AG08396 (cell line): ENCODE measurements around the gene SZT2.
A peak's percentile ranks its signal among the peaks of the same experiment; 100 is the strongest.

ENCODE experiments used
- DNase-seq: peaks from one replicate; pipeline ENCODE4 v3.0.0; 2012; ENCODE audit warnings: low spot score, mixed read lengths

Gene SZT2

GRCh38 chr1:43423672-43424550 lies 34.2 kb downstream of the SZT2 start:
- DNase-seq, result no peak

GRCh38 chr1:43425045-43425444 lies 35.3 kb downstream of the SZT2 start:
- no peak for DNase-seq

GRCh38 chr1:43426221-43426620 lies 36.5 kb downstream of the SZT2 start:
- no peak for DNase-seq

GRCh38 chr1:43427524-43427923 lies 37.8 kb downstream of the SZT2 start:
- no peak for DNase-seq

DNA sequence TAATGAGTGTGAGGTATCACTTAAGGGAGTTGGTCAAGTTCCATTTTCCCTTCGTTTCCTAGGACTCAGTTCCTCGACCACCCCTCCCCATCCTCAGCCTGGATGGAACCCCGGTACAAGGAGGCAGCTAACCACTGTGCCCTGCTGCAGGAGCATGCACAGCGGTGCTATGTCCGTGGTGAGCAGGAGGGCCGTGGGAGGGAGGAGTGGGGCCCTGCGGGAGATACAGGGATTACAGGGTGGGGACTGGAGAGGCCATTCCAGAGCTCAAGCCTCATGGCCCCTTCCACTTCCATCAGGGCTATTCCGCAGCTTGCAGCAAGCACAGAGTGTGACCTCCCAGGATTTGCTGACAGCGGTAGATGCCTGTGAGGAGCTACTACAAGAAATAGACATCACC lies 38.2 kb downstream of the SZT2 start:
- no peak for DNase-seq

DNA sequence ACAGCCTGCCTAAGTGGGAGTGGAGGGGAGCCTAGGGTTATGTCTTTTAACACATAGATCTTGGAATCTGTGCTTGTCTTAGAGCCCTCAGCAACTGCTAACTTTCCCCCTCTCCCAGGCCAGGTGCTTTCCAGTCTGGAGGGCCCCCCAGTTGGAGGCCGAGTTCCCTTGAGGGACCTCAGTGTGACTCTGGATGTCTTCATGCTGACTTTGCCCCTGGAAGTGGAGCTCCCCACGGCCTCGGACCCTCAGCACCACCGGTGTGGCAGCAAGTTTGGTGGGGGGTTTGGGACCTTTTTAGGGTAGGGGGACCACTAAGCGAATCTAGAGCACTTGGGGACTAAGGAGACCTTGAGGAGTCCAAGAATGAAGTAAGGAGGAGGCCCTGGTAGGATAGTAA lies 41.1 kb downstream of the SZT2 start:
- DNase-seq, result no peak

- no peak for DNase-seq
Measured at GRCh38 chr1:43431676-43432075, 42.0 kb downstream of the SZT2 start.

DNA sequence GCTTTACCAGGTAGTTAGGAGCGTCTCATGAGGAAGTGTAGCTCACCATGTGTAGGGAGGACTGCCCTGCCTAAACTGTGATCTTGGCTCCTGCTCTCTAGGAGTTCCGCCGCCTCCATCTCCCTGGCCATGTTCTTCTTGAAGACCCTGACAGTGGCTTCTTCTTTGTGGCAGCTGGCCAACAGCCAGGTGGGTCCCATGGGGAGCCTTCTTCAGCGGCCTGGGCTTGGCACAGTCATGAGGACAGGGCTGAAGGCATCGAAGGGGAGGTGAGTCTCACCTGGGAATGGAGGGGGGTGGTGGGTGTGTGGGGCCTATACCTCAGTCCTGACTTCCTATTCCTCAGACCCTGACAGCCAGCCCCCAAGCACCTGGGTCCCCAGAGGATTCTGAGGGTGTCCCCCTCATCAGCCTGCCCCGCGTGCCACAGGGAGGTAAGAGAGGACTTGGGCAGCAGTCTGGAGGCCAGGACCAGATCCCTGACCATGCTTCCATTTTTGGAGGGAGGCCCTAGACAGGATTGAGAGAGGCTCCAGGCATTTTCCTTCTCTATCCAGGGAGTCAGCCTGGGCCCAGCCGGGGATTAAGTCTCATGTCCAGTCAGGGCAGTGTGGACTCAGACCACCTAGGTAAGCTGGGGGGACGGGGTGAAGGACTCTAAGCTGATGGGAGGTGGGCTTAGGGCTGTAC lies 42.6 kb downstream of the SZT2 start:
- DNase-seq, result no peak

DNA sequence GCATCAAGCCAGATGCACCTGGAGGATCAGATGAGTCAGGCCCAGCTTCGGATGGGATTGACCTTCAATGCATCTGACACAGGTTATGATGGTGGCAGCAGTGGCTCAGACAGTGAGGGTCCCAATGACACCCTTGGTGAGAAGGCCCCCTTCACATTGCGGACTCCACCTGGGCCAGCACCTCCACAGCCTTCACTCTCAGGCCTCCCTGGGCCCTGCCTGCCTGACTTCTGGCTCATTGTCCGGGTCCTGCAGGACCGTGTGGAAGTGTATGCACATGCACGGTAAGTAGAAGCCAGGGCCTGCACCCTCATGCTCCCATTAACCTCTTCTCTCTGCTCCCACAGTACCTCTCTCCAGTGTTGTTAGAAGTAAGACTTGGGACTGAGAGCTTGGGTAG lies 43.2 kb downstream of the SZT2 start:
- no peak for DNase-seq

- DNase-seq, result no peak
Measured at GRCh38 chr1:43434256-43434655, 44.6 kb downstream of the SZT2 start.

DNA sequence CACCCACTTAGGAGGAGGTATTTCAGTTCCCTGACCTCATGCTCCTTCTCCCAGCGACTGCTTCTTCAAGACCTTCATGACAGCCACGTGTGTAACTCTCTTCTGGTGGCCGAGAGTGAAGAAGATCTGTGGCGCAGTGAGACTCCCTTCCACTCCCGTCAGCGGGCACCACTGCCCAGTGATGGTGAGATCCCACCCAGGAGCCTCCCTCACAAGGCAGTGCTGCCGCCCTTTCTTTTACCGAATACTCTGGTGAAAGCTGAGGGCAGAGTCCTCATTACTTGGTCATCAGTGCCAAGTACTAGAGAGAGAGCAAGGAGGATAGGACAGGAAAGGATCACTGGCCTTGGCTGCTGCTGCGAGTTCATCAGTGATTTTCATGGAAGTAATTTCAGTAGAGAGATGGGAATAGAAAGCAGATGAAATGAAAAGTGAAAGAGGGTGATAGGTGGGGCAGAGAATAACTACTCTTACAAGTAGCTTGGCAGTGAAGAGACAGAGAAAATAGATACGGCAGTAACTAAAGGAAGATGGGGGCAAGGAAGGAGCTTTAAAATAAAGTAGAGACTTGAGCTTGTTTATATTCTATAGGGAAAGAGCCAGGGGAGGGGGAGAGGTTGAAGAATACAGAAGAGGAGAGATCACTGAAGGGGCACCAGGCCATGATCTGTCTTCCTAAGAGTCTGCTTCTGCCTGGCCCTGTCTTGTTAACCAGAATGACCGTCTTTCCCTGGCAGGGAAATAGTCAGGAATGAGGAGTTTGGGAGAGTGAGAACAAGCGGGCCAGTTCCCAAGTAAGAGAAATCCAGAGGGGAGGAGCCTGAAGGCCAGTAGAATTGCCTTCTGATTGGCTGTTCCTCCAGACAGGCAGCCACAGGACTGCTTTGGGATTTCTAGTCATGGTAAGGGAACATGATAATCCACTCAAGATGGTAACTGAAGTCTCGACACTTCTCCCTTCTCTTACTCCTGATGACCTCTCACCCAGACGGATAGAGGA lies 45.7 kb downstream of the SZT2 start:
- peak; percentile 87 for DNase-seq

- no peak for DNase-seq
Measured at GRCh38 chr1:43436371-43436770, 46.7 kb downstream of the SZT2 start.

- DNase-seq, result no peak
Measured at GRCh38 chr1:43437031-43437973, 47.6 kb downstream of the SZT2 start.

DNA sequence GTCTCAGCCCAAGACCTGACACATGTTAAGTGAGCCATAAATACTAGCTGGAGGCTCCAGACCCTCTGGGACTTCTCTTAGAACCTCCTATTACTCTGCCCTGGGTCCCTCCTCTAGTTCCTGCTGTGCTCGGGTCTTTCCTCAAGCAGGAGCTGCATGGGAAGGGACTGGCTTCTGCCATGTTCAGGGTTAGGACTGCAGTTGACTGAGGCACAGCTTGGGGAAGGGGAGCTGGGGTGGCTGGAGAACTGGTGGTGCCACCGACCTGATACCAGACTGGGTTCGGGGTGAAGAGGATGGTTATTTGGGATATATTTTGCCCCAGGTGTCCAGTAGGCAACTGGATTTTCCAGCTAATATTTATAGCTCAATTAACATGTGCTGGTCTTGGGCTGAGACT lies 48.3 kb downstream of the SZT2 start:
- no peak for DNase-seq

- DNase-seq, result no peak
Measured at GRCh38 chr1:43438576-43438952, 48.9 kb downstream of the SZT2 start.

DNA sequence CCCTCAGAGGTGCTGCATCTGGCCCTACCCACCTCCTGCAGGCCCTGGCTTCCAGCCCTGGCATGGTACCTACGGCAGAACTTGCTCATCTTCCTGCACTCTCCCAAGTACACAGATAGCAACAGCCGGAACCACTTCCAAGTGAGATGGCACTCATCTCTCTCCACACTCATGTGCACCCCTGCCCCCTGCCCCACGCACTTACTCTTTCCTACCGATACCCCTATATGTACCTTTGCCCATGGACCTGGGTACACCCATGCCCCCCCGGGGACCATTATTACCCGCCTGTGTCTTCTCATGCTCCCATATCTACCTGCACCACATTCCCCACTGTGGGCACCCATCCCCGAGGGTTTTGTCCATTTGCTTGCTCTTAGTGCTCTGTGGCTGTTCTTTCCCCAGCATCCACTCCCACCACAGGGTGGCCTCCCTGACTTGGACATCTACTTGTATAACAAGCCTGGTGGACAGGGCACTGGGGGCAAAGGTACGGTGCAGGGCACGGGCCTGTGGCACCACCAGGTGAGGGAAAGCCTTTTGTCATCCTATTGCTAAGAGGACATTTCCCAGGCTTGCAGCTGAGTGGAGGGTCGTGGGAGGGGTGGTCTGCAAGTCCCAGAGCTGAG lies 49.4 kb downstream of the SZT2 start:
- DNase-seq, result no peak

- DNase-seq, result no peak
Measured at GRCh38 chr1:43439781-43440180, 50.1 kb downstream of the SZT2 start.

GRCh38 chr1:43440358-43440757 lies 50.7 kb downstream of the SZT2 start:
- DNase-seq, result no peak

DNA sequence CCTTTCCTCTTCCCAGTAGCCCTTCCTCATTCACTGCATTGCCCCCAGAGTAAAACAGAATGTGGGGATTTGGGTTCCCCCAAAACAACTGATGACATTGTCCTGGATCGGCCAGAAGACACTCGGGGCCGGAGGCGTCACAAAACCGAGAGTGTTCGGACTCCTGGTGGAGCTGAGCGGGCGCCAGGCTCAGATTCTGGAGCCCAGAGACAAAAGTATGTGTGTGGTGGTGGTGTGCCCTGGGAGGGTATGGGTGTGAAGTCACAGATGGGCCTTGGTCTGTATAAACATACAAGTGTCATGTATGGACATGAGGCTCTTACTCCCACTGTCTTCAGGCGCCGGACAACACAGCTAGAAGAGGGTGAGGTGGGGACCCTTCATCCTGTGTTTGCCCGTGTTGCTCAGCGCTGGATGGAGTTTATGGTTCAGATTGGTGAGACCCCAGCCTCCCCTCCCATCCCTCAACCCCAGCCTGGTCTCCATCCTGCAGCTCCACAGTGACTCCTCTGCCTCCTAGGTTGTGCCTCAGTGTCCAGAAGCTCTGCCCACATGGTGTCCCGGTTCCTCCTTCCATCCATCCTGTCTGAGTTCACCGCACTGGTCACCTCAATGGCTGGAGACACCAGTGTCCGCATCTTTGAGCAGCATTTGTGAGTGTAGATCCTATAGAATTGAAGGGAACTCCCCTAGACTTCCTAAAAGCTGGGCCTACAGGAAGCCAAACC lies 51.6 kb downstream of the SZT2 start:
- DNase-seq, result no peak
